Measurements from ENCODE around the gene SPDYE5.

SPDYE5 gene

GRCh38 chr7:75536940-75537538 is 44.9 kb downstream of the SPDYE5 start:
- no peak for DNase-seq

DNA sequence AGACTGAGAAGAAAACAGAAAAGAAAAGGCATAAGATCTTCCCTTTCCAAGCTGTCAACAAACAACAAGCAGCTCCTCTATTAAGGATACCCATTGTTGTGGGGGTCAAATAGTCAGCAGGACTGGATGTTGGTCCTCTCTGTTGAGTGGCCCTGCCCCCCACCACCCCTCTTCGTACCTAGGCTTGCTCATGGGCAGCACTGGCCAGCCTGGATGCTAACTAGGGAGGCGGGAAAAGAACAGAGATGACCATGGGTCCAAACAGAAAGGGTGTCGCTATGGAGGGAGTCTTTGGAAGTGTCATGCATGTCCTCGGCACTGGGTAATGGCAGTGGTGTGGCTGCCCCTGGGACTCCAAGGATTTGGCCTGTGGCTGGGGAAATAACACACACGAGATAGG is 45.6 kb downstream of the SPDYE5 start:
- DNase-seq = no peak

- no peak for DNase-seq
Measured at GRCh38 chr7:75546237-75547015, 54.3 kb downstream of the SPDYE5 start.

Data from suppressor macrophage (primary cell).